GM18508 (cell line): Measurements from ENCODE around the gene GJA5.

ENCODE experiments used
- ATAC-seq: cut with Tn5 transposase; IDR thresholded peaks from one replicate; pipeline ENCODE4 v1.9.1; 2021; ENCODE audit warnings: moderate number of reproducible peaks; ENCODE audit not compliant: insufficient read depth, unreplicated experiment

The GJA5 gene

GRCh38 chr1:147768101-147768500 lies 7.7 kb upstream of the GJA5 start:
- no peak for ATAC-seq

GRCh38 chr1:147762233-147763024 lies 2.0 kb upstream of the GJA5 start:
- ATAC-seq, result no peak

GRCh38 chr1:147758379-147759100 lies 1.9 kb downstream of the GJA5 start:
- no peak for ATAC-seq

GRCh38 chr1:147757015-147757990 lies 3.1 kb downstream of the GJA5 start:
- no peak for ATAC-seq

- no peak for ATAC-seq
Measured at GRCh38 chr1:147756341-147756740, 4.1 kb downstream of the GJA5 start.

GRCh38 chr1:147754661-147755060 lies 5.7 kb downstream of the GJA5 start:
- ATAC-seq, result no peak

- ATAC-seq, result no peak
Measured at GRCh38 chr1:147753081-147753480, 7.3 kb downstream of the GJA5 start.

- ATAC-seq, result no peak
Measured at GRCh38 chr1:147752511-147752910, 7.9 kb downstream of the GJA5 start.

- no peak for ATAC-seq
Measured at GRCh38 chr1:147751346-147751745, 9.1 kb downstream of the GJA5 start.

- no peak for ATAC-seq
Measured at GRCh38 chr1:147750618-147751217, 9.7 kb downstream of the GJA5 start.

- no peak for ATAC-seq
Measured at GRCh38 chr1:147749792-147750191, 10.6 kb downstream of the GJA5 start.

- ATAC-seq, result no peak
Measured at GRCh38 chr1:147748676-147749350, 11.6 kb downstream of the GJA5 start.

GRCh38 chr1:147747966-147748365 lies 12.4 kb downstream of the GJA5 start:
- no peak for ATAC-seq

GRCh38 chr1:147745271-147745670 lies 15.1 kb downstream of the GJA5 start:
- no peak for ATAC-seq

GRCh38 chr1:147741065-147741464 lies 19.3 kb downstream of the GJA5 start:
- no peak for ATAC-seq

GRCh38 chr1:147740391-147740790 lies 20.0 kb downstream of the GJA5 start:
- no peak for ATAC-seq

- no peak for ATAC-seq
Measured at GRCh38 chr1:147738739-147739476, 21.5 kb downstream of the GJA5 start.

- no peak for ATAC-seq
Measured at GRCh38 chr1:147738129-147738528, 22.3 kb downstream of the GJA5 start.

GRCh38 chr1:147736883-147737282 lies 23.5 kb downstream of the GJA5 start:
- no peak for ATAC-seq
